Measurements from ENCODE around the gene LYPD5.
A peak's percentile ranks its signal among the peaks of the same experiment; 100 is the strongest.

Gene LYPD5

GRCh38 chr19:43784241-43784980, 17.8 kb downstream of the LYPD5 start:
- H3K4me3 ChIP-seq (ENCODE audit: low read length), result no peak overlapping the region
- H3K4me1 ChIP-seq (ENCODE audit: insufficient read depth, low read length), result peaks cover 7% of the 10 kb centered on the region
- no peak overlapping the region for H3K27ac ChIP-seq (ENCODE audit: low read depth, low read length)
- H3K9me3 ChIP-seq (ENCODE audit: insufficient read depth, low read depth, low read length), result no peaks in the 10 kb centered on the region
- WGBS, result 60% methylated on average over 4 of the region's 4 CpGs
- H3K9ac ChIP-seq (ENCODE audit: low read depth, low read length), result no peak overlapping the region
- H3K27me3 ChIP-seq (ENCODE audit: insufficient read depth, low read length), result no peaks in the 10 kb centered on the region
- no peaks in the 10 kb centered on the region for H3K36me3 ChIP-seq (ENCODE audit: insufficient read depth, low read length)

GRCh38 chr19:43783636-43784035, 18.6 kb downstream of the LYPD5 start:
- Histone ChIP-seq H3K27me3 (ENCODE audit: insufficient read depth, low read length) (no peaks in the 10 kb centered on the region), H3K36me3 (ENCODE audit: insufficient read depth, low read length) (no peaks in the 10 kb centered on the region), H3K9ac (ENCODE audit: low read depth, low read length) (no peak overlapping the region), H3K27ac (ENCODE audit: low read depth, low read length) (no peak overlapping the region), H3K4me3 (ENCODE audit: low read length) (no peak overlapping the region), H3K4me1 (ENCODE audit: insufficient read depth, low read length) (peaks cover 9% of the 10 kb centered on the region), H3K9me3 (ENCODE audit: insufficient read depth, low read depth, low read length) (no peaks in the 10 kb centered on the region)
- 89% methylated on average over 8 of the region's 8 CpGs for WGBS

- H3K9ac ChIP-seq (ENCODE audit: low read depth, low read length), result no peak overlapping the region
- H3K27me3 ChIP-seq (ENCODE audit: insufficient read depth, low read length), result no peaks in the 10 kb centered on the region
- no peaks in the 10 kb centered on the region for H3K9me3 ChIP-seq (ENCODE audit: insufficient read depth, low read depth, low read length)
- WGBS, result 92% methylated on average over 24 of the region's 24 CpGs
- H3K4me3 ChIP-seq (ENCODE audit: low read length), result no peak overlapping the region
- peaks cover 13% of the 10 kb centered on the region for H3K4me1 ChIP-seq (ENCODE audit: insufficient read depth, low read length)
- no peak overlapping the region for H3K27ac ChIP-seq (ENCODE audit: low read depth, low read length)
- H3K36me3 ChIP-seq (ENCODE audit: insufficient read depth, low read length), result no peaks in the 10 kb centered on the region
Observed at GRCh38 chr19:43782689-43783231, 19.5 kb downstream of the LYPD5 start.

DNA sequence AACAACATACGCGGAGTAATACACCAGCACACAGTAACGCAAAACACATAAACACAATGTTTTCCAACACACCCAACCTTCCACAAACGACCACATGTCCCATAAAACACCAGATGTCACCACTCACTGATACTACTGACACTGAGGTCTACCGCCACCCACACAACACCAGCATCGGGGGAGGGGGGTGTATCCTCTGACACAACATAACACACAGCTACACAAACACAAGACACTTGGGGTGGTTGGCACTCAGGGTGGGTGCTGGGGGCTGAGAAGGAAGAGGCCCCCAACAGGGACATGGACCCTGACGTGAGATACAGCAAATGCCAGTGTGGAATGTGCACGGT, 20.0 kb downstream of the LYPD5 start:
- H3K27me3 ChIP-seq (ENCODE audit: insufficient read depth, low read length), result no peaks in the 10 kb centered on the region
- H3K4me3 ChIP-seq (ENCODE audit: low read length), result no peak overlapping the region
- no peaks in the 10 kb centered on the region for H3K36me3 ChIP-seq (ENCODE audit: insufficient read depth, low read length)
- WGBS, result 82% methylated on average over 7 of the region's 8 CpGs
- no peaks in the 10 kb centered on the region for H3K9me3 ChIP-seq (ENCODE audit: insufficient read depth, low read depth, low read length)
- H3K27ac ChIP-seq (ENCODE audit: low read depth, low read length), result no peak overlapping the region
- peaks cover 18% of the 10 kb centered on the region for H3K4me1 ChIP-seq (ENCODE audit: insufficient read depth, low read length)
- no peak overlapping the region for H3K9ac ChIP-seq (ENCODE audit: low read depth, low read length)

- peaks cover 19% of the 10 kb centered on the region for H3K4me1 ChIP-seq (ENCODE audit: insufficient read depth, low read length)
- 95% methylated on average over 14 of the region's 14 CpGs for WGBS
- no peak overlapping the region for H3K27ac ChIP-seq (ENCODE audit: low read depth, low read length)
- H3K27me3 ChIP-seq (ENCODE audit: insufficient read depth, low read length), result no peaks in the 10 kb centered on the region
- H3K36me3 ChIP-seq (ENCODE audit: insufficient read depth, low read length), result no peaks in the 10 kb centered on the region
- no peaks in the 10 kb centered on the region for H3K9me3 ChIP-seq (ENCODE audit: insufficient read depth, low read depth, low read length)
- no peak overlapping the region for H3K9ac ChIP-seq (ENCODE audit: low read depth, low read length)
- no peak overlapping the region for H3K4me3 ChIP-seq (ENCODE audit: low read length)
Observed at GRCh38 chr19:43781630-43782310, 20.5 kb downstream of the LYPD5 start.

- Histone ChIP-seq H3K27ac (ENCODE audit: low read depth, low read length) (no peak within 1 kb of the TSS), H3K4me1 (ENCODE audit: insufficient read depth, low read length) (peaks cover 19% of the 10 kb centered on the region), H3K9me3 (ENCODE audit: insufficient read depth, low read depth, low read length) (no peaks in the 10 kb centered on the region), H3K36me3 (ENCODE audit: insufficient read depth, low read length) (no peaks in the 10 kb centered on the region), H3K27me3 (ENCODE audit: insufficient read depth, low read length) (no peaks in the 10 kb centered on the region), H3K4me3 (ENCODE audit: low read length) (no peak within 1 kb of the TSS), H3K9ac (ENCODE audit: low read depth, low read length) (no peak within 1 kb of the TSS)
- 73% methylated on average over 19 of the region's 19 CpGs for WGBS
Observed at GRCh38 chr19:43780706-43781525, 21.3 kb downstream of the LYPD5 start, which contains the start of gene KCNN4. Gene KCNN4 (minus strand): TSS chr19:43780973. CDS start chr19:43780861, 112 bp downstream.

- H3K27me3 ChIP-seq (ENCODE audit: insufficient read depth, low read length), result peaks cover 8% of the 10 kb centered on the region
- 62% methylated on average over 2 of the region's 3 CpGs for WGBS
- H3K9ac ChIP-seq (ENCODE audit: low read depth, low read length), result no peak overlapping the region
- no peak overlapping the region for H3K27ac ChIP-seq (ENCODE audit: low read depth, low read length)
- no peaks in the 10 kb centered on the region for H3K36me3 ChIP-seq (ENCODE audit: insufficient read depth, low read length)
- H3K4me1 ChIP-seq (ENCODE audit: insufficient read depth, low read length), result peaks cover 19% of the 10 kb centered on the region
- no peaks in the 10 kb centered on the region for H3K9me3 ChIP-seq (ENCODE audit: insufficient read depth, low read depth, low read length)
- H3K4me3 ChIP-seq (ENCODE audit: low read length), result no peak overlapping the region
Observed at GRCh38 chr19:43779820-43780219, 22.4 kb downstream of the LYPD5 start.

DNA sequence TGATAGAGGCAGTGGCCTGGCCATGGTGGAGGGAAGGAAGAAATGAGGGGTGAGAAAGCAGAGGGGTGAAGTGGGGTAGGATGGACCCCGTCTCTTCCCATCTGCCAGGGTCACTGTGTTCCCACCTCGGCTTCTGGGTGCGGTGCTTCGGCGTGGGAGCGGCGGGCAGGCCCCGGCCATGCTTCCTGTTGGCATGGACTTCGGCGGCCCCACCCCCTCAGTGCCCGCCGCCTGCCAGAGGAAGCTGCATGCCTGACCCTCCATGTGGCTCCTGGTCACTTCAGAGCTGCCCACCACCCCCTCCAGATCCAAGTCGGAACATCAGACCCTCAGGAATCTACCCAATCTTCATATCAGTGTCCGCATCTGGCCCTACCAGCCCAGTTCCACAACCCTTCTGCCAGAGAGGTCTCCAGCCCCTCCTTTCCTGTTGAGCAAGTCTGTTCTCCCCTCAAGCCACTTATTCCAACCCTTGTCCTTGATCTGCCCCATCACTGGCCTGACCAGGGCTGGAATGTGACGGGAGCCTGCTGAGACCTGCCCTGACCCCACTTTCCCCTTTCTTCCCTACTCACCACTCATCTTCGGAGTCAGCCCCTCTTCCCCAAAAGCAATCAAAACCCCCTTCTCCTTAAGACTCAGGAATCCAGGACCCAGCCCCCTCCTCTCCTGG, 23.0 kb downstream of the LYPD5 start:
- Histone ChIP-seq H3K36me3 (ENCODE audit: insufficient read depth, low read length) (no peaks in the 10 kb centered on the region), H3K27ac (ENCODE audit: low read depth, low read length) (no peak overlapping the region), H3K27me3 (ENCODE audit: insufficient read depth, low read length) (peaks cover 14% of the 10 kb centered on the region), H3K4me1 (ENCODE audit: insufficient read depth, low read length) (peaks cover 19% of the 10 kb centered on the region), H3K4me3 (ENCODE audit: low read length) (no peak overlapping the region), H3K9me3 (ENCODE audit: insufficient read depth, low read depth, low read length) (no peaks in the 10 kb centered on the region), H3K9ac (ENCODE audit: low read depth, low read length) (no peak overlapping the region)
- WGBS, result 87% methylated on average over 16 of the region's 16 CpGs

GRCh38 chr19:43778651-43779050, 23.6 kb downstream of the LYPD5 start:
- no peak overlapping the region for H3K9ac ChIP-seq (ENCODE audit: low read depth, low read length)
- no peaks in the 10 kb centered on the region for H3K36me3 ChIP-seq (ENCODE audit: insufficient read depth, low read length)
- peaks cover 21% of the 10 kb centered on the region for H3K4me1 ChIP-seq (ENCODE audit: insufficient read depth, low read length)
- WGBS, result 91% methylated on average over 1 of the region's 1 CpG
- H3K27me3 ChIP-seq (ENCODE audit: insufficient read depth, low read length), result peaks cover 20% of the 10 kb centered on the region
- H3K4me3 ChIP-seq (ENCODE audit: low read length), result no peak overlapping the region
- no peaks in the 10 kb centered on the region for H3K9me3 ChIP-seq (ENCODE audit: insufficient read depth, low read depth, low read length)
- no peak overlapping the region for H3K27ac ChIP-seq (ENCODE audit: low read depth, low read length)

DNA sequence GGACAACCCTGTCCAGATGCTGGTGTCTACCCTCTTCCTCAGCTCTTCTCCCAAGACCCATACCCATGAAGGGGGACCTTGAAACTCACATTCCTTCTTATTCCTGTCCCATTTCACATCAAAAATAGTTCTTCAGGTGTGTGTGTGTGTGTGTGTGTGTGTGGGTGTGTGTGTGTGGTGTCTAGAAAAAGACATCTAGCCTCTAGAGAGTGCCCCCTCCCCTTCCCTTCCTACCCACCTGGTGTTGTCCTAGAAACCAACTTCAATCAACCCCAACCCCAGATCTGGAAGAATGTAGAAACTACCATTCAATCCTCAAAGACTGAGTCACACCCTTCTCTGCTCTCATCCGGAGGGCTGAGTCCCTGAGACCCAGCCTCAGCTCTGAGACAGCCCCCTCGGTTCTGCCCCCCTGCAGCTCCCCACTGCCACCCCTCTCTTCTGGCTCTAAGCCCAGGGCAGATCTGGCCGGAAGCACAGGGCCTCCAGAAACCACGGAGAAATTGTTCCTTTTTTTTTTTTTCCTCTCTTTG, 25.0 kb downstream of the LYPD5 start:
- no peak overlapping the region for H3K4me3 ChIP-seq (ENCODE audit: low read length)
- H3K9me3 ChIP-seq (ENCODE audit: insufficient read depth, low read depth, low read length), result no peaks in the 10 kb centered on the region
- H3K27ac ChIP-seq (ENCODE audit: low read depth, low read length), result peak overlapping the region; percentile 26; the same call in 1 of the 2 replicates
- WGBS, result 23% methylated on average over 4 of the region's 4 CpGs
- H3K4me1 ChIP-seq (ENCODE audit: insufficient read depth, low read length), result peaks cover 28% of the 10 kb centered on the region
- H3K27me3 ChIP-seq (ENCODE audit: insufficient read depth, low read length), result peaks cover 34% of the 10 kb centered on the region
- H3K9ac ChIP-seq (ENCODE audit: low read depth, low read length), result no peak overlapping the region
- no peaks in the 10 kb centered on the region for H3K36me3 ChIP-seq (ENCODE audit: insufficient read depth, low read length)
